Stomach (tissue), 4 donors: ENCODE measurements around the gene DPH7.
A peak's percentile ranks its signal among the peaks of the same experiment; 100 is the strongest.

Experiments
- POLR2A ChIP-seq, 4 donors: fragments of 450-650 bp; IDR thresholded peaks; one replicate each; pipeline ENCODE4 v1.6.1; 2016; ENCODE audit warnings: antibody characterized with exemption in 4 of 4, control low read depth in 2 of 4, mild to moderate bottlenecking in 1 of 4, moderate library complexity in 1 of 4
- POLR2AphosphoS5 ChIP-seq, 3 donors: sonication (generic); formaldehyde crosslinking; IDR thresholded peaks; one replicate each; pipeline ENCODE4 v1.6.1; 2016; ENCODE audit warnings: antibody characterized with exemption in 3 of 3
- TF ChIP-seq, protein P1 (sequence below), 7 experiments: fragments of 450-650 bp in 4 of 7; fragments of 200-600 bp in 3 of 7; sonication (generic) in 3 of 7; IDR thresholded peaks; one replicate each; pipeline ENCODE4 v1.5.1; 2016 to 2019; ENCODE audit warnings: antibody characterized with exemption in 7 of 7, control low read depth in 2 of 7, mild to moderate bottlenecking in 1 of 7

- TF ChIP-seq, protein P1, sequence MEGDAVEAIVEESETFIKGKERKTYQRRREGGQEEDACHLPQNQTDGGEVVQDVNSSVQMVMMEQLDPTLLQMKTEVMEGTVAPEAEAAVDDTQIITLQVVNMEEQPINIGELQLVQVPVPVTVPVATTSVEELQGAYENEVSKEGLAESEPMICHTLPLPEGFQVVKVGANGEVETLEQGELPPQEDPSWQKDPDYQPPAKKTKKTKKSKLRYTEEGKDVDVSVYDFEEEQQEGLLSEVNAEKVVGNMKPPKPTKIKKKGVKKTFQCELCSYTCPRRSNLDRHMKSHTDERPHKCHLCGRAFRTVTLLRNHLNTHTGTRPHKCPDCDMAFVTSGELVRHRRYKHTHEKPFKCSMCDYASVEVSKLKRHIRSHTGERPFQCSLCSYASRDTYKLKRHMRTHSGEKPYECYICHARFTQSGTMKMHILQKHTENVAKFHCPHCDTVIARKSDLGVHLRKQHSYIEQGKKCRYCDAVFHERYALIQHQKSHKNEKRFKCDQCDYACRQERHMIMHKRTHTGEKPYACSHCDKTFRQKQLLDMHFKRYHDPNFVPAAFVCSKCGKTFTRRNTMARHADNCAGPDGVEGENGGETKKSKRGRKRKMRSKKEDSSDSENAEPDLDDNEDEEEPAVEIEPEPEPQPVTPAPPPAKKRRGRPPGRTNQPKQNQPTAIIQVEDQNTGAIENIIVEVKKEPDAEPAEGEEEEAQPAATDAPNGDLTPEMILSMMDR (IDR thresholded peaks at IDR 0.05): no peak
- no peak for TF ChIP-seq POLR2A (IDR thresholded peaks at IDR 0.05)
- TF ChIP-seq POLR2AphosphoS5 (IDR thresholded peaks at IDR 0.05): peak; percentile 7 to 67 (median 54)
Measured at GRCh38 chr9:137590469-137591383, 12.0 kb upstream of the DPH7 start, which contains the start of gene ZMYND19.
